ENCODE measurements around the gene SPNS3.

DNA sequence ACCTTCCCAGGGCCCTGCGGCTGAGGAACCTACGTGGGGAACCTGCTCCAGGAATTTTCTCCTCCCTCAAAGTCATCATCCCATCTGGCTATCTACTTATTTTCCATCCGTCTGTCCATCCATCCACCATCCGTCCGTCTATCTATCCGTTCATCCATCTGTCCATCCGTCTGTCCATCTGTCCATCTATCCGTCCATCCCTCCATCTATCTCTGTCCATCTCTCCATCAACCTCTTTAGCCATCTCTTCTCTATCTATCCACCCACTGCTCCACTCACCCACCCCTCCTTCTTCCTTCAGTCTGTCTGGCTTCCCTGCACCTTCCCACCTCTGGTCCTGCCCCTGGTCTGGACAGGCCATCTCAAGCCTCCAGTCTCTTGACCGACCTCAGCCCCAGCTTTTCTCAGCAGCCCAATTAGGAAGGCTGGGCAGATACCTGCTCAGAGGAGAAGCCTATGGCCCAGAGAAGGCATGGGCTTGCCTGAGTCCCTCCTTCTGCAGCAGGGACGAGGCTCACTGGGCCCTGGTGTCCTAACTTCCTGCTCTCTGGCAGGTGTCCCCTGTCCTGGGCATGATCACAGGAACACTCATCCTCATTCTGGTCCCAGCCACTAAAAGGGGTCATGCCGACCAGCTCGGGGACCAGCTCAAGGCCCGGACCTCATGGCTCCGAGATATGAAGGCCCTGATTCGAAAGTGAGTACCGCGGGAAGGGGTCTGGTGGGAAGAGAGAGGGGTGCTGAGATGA, 98.4 kb downstream of the SPNS3 start:
- TF ChIP-seq ZNF16 (tag by site-specific recombination; IDR thresholded peaks at IDR 0.05; ENCODE audit: low read depth) (no peak), ZNF777 (tag by site-specific recombination; IDR thresholded peaks at IDR 0.05; ENCODE audit: borderline replicate concordance) (no peak), ZNF391 (tag by site-specific recombination; IDR thresholded peaks at IDR 0.05; ENCODE audit: borderline replicate concordance, low read depth) (no peak), ZSCAN16 (tag by site-specific recombination; IDR thresholded peaks at IDR 0.05) (no peak), GLI2 (tag by site-specific recombination; IDR thresholded peaks at IDR 0.05; ENCODE audit: borderline replicate concordance, low read depth) (no peak), ZNF600 (tag by site-specific recombination; IDR thresholded peaks at IDR 0.05) (no peak), GFI1B (tag by site-specific recombination; IDR thresholded peaks at IDR 0.05) (no peak), KLF1 (tag by site-specific recombination; IDR thresholded peaks at IDR 0.05) (no peak), ZBTB20 (tag by site-specific recombination; IDR thresholded peaks at IDR 0.05) (no peak)
- TF ChIP-seq, protein P1, sequence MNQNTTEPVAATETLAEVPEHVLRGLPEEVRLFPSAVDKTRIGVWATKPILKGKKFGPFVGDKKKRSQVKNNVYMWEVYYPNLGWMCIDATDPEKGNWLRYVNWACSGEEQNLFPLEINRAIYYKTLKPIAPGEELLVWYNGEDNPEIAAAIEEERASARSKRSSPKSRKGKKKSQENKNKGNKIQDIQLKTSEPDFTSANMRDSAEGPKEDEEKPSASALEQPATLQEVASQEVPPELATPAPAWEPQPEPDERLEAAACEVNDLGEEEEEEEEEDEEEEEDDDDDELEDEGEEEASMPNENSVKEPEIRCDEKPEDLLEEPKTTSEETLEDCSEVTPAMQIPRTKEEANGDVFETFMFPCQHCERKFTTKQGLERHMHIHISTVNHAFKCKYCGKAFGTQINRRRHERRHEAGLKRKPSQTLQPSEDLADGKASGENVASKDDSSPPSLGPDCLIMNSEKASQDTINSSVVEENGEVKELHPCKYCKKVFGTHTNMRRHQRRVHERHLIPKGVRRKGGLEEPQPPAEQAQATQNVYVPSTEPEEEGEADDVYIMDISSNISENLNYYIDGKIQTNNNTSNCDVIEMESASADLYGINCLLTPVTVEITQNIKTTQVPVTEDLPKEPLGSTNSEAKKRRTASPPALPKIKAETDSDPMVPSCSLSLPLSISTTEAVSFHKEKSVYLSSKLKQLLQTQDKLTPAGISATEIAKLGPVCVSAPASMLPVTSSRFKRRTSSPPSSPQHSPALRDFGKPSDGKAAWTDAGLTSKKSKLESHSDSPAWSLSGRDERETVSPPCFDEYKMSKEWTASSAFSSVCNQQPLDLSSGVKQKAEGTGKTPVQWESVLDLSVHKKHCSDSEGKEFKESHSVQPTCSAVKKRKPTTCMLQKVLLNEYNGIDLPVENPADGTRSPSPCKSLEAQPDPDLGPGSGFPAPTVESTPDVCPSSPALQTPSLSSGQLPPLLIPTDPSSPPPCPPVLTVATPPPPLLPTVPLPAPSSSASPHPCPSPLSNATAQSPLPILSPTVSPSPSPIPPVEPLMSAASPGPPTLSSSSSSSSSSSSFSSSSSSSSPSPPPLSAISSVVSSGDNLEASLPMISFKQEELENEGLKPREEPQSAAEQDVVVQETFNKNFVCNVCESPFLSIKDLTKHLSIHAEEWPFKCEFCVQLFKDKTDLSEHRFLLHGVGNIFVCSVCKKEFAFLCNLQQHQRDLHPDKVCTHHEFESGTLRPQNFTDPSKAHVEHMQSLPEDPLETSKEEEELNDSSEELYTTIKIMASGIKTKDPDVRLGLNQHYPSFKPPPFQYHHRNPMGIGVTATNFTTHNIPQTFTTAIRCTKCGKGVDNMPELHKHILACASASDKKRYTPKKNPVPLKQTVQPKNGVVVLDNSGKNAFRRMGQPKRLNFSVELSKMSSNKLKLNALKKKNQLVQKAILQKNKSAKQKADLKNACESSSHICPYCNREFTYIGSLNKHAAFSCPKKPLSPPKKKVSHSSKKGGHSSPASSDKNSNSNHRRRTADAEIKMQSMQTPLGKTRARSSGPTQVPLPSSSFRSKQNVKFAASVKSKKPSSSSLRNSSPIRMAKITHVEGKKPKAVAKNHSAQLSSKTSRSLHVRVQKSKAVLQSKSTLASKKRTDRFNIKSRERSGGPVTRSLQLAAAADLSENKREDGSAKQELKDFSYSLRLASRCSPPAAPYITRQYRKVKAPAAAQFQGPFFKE (tag by site-specific recombination; IDR thresholded peaks at IDR 0.05; ENCODE audit: borderline replicate concordance), result no peak
- TF ChIP-seq, protein P2, sequence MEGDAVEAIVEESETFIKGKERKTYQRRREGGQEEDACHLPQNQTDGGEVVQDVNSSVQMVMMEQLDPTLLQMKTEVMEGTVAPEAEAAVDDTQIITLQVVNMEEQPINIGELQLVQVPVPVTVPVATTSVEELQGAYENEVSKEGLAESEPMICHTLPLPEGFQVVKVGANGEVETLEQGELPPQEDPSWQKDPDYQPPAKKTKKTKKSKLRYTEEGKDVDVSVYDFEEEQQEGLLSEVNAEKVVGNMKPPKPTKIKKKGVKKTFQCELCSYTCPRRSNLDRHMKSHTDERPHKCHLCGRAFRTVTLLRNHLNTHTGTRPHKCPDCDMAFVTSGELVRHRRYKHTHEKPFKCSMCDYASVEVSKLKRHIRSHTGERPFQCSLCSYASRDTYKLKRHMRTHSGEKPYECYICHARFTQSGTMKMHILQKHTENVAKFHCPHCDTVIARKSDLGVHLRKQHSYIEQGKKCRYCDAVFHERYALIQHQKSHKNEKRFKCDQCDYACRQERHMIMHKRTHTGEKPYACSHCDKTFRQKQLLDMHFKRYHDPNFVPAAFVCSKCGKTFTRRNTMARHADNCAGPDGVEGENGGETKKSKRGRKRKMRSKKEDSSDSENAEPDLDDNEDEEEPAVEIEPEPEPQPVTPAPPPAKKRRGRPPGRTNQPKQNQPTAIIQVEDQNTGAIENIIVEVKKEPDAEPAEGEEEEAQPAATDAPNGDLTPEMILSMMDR (tag by site-specific recombination; IDR thresholded peaks at IDR 0.05), result no peak
- TF ChIP-seq, protein P3, sequence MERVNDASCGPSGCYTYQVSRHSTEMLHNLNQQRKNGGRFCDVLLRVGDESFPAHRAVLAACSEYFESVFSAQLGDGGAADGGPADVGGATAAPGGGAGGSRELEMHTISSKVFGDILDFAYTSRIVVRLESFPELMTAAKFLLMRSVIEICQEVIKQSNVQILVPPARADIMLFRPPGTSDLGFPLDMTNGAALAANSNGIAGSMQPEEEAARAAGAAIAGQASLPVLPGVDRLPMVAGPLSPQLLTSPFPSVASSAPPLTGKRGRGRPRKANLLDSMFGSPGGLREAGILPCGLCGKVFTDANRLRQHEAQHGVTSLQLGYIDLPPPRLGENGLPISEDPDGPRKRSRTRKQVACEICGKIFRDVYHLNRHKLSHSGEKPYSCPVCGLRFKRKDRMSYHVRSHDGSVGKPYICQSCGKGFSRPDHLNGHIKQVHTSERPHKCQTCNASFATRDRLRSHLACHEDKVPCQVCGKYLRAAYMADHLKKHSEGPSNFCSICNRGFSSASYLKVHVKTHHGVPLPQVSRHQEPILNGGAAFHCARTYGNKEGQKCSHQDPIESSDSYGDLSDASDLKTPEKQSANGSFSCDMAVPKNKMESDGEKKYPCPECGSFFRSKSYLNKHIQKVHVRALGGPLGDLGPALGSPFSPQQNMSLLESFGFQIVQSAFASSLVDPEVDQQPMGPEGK (tag by site-specific recombination; IDR thresholded peaks at IDR 0.05), result no peak
- TF ChIP-seq, protein P4, sequence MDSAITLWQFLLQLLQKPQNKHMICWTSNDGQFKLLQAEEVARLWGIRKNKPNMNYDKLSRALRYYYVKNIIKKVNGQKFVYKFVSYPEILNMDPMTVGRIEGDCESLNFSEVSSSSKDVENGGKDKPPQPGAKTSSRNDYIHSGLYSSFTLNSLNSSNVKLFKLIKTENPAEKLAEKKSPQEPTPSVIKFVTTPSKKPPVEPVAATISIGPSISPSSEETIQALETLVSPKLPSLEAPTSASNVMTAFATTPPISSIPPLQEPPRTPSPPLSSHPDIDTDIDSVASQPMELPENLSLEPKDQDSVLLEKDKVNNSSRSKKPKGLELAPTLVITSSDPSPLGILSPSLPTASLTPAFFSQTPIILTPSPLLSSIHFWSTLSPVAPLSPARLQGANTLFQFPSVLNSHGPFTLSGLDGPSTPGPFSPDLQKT (IDR thresholded peaks at IDR 0.05; ENCODE audit: borderline replicate concordance, low read depth, low read length), result no peak

Measured in HEK293 (cell line).